Motor neuron (in vitro differentiated cells): Measurements from ENCODE around the gene RDX. TPM values are rescaled to one million over a fixed set of nuclear protein-coding genes. Genes with fewer than 3 reads are reported as not detected.
"Not testable (repeated sequence)": the region's sequence is repeated elsewhere in the genome, so short reads cannot be mapped to it uniquely, and the experiment has no call there.

Experiments
- ATAC-seq, 8 experiments: fragments of 200-7000 bp; cut with Tn5 transposase; replicated peaks in 6 of 8; 2 replicates each; pipeline ENCODE4 v1.8.0; 2021; ENCODE audit warnings: mild to moderate bottlenecking in 8 of 8, moderate library complexity in 8 of 8
- H3K27ac ChIP-seq, 2 donors: fragments of 250-450 bp; sonication (Bioruptor Pico); 2 replicates each; pipeline ENCODE4 v1.9.0; 2021; ENCODE audit warnings: antibody characterized with exemption in 2 of 2, mild to moderate bottlenecking in 2 of 2, moderate library complexity in 1 of 2
- H3K4me1 ChIP-seq, 2 donors: fragments of 250-450 bp; sonication (Bioruptor Pico); replicated peaks in 1 of 2; 2 replicates each; pipeline ENCODE4 v1.6.1; 2021; ENCODE audit warnings: antibody characterized with exemption in 2 of 2, mild to moderate bottlenecking in 2 of 2, moderate library complexity in 1 of 2
- H3K4me3 ChIP-seq, 5 donors: fragments of 250-450 bp; sonication (Bioruptor Pico); 2 replicates each; pipeline ENCODE4 v1.9.0; 2021; ENCODE audit warnings: antibody characterized with exemption in 5 of 5, mild to moderate bottlenecking in 5 of 5, moderate library complexity in 4 of 5
- WGBS, 10 experiments: fragments of 450-650 bp; shearing (Covaris generic); methylation state at CpG; one replicate each; pipeline ENCODE4 v1.0.0; 2022; 5-methylcytosine and 5-hydroxymethylcytosine counted together
- in situ Hi-C, 9 experiments: fragments of 400-800 bp; cut with MboI; loops; one replicate each; pipeline ENCODE4 v1.15.0; 2021; ENCODE audit warnings: low sequenced_read_pairs in 9 of 9, low pct_unique_long_range_greater_than_20kb in 2 of 9; ENCODE audit not compliant: unreplicated experiment in 9 of 9
- total RNA-seq, 8 experiments: library from RNA; unstranded; fragments of 300-600 nt; gene quantifications; 2 replicates each; pipeline versions ENCODE4 v1.2.3 to v1.2.4, GENCODE V29; 2022

The RDX gene
- total RNA-seq, 8 experiments from 2014 or later: 40.4 to 122 (median 52.9) TPM

GRCh38 chr11:110286298-110287040, 9.9 kb downstream of the RDX start:
- Histone ChIP-seq H3K27ac (no peak overlapping the region), H3K4me3 (no peak overlapping the region), H3K4me1 (peaks cover 0 to 8% of the 10 kb centered on the region in 2 donors)
- in situ Hi-C loops: no loop called here
- 40 to 100% (median 98%) methylated on average over 1 to 4 of the region's 4 CpGs for WGBS, 10 experiments
- no peak for ATAC-seq

GRCh38 chr11:110283862-110284261, 12.6 kb downstream of the RDX start:
- no peak overlapping the region for H3K4me3 ChIP-seq
- in situ Hi-C loops: no loop called here
- peaks cover 0 to 8% of the 10 kb centered on the region in 2 donors for H3K4me1 ChIP-seq
- H3K27ac ChIP-seq: no peak overlapping the region
- 74 to 100% (median 96%) methylated on average over 1 to 4 of the region's 4 CpGs for WGBS, 10 experiments
- ATAC-seq: no peak

GRCh38 chr11:110280595-110280994, 15.8 kb downstream of the RDX start:
- in situ Hi-C loops, H3K4me3 ChIP-seq, H3K27ac ChIP-seq, H3K4me1 ChIP-seq, ATAC-seq: not testable (repeated sequence)
- WGBS, 10 experiments: 89 to 100% (median 95%) methylated on average over 1 to 4 of the region's 4 CpGs; no CpG with 5 or more reads in 4 of the 10 experiments

GRCh38 chr11:110279881-110280280, 16.5 kb downstream of the RDX start:
- no peak overlapping the region for H3K4me3 ChIP-seq
- ATAC-seq: peak in 1 of 8 experiments; percentile 45
- in situ Hi-C loops: no loop called here
- H3K4me1 ChIP-seq: no peaks in the 10 kb centered on the region
- H3K27ac ChIP-seq: no peak overlapping the region

- no peak overlapping the region for H3K4me3 ChIP-seq
- no peak overlapping the region for H3K27ac ChIP-seq
- 60 to 100% (median 86%) methylated on average over 1 to 2 of the region's 2 CpGs; no CpG with 5 or more reads in 1 of the 10 experiments for WGBS, 10 experiments
- in situ Hi-C loops: no loop called here
- ATAC-seq: peak in 3 of 8 experiments; percentile 68 to 92 (median 92)
- no peaks in the 10 kb centered on the region for H3K4me1 ChIP-seq
Measured at GRCh38 chr11:110272919-110273318, 23.5 kb downstream of the RDX start.

- Histone ChIP-seq H3K4me1 (no peaks in the 10 kb centered on the region), H3K4me3 (no peak overlapping the region), H3K27ac (no peak overlapping the region)
- ATAC-seq: no peak
- 80 to 100% (median 95%) methylated on average over 1 to 7 of the region's 7 CpGs for WGBS, 10 experiments
- in situ Hi-C loops: no loop called here
Measured at GRCh38 chr11:110269996-110270395, 26.4 kb downstream of the RDX start.

- in situ Hi-C loops: no loop called here
- H3K4me3 ChIP-seq: no peak overlapping the region
- no peak overlapping the region for H3K27ac ChIP-seq
- no peak for ATAC-seq
- no peaks in the 10 kb centered on the region for H3K4me1 ChIP-seq
- WGBS, 10 experiments: 86 to 100% (median 100%) methylated on average over 1 of the region's 1 CpG; no CpG with 5 or more reads in 4 of the 10 experiments
Measured at GRCh38 chr11:110268441-110268840, 28.0 kb downstream of the RDX start.

- H3K27ac ChIP-seq: no peak overlapping the region
- ATAC-seq: no peak
- no peaks in the 10 kb centered on the region for H3K4me1 ChIP-seq
- in situ Hi-C loops: no loop called here
- 87 to 100% (median 97%) methylated on average over 1 to 6 of the region's 6 CpGs; no CpG with 5 or more reads in 2 of the 10 experiments for WGBS, 10 experiments
- no peak overlapping the region for H3K4me3 ChIP-seq
Measured at GRCh38 chr11:110262072-110262403, 34.4 kb downstream of the RDX start.

- H3K27ac ChIP-seq: no peak overlapping the region
- no peak for ATAC-seq
- no peaks in the 10 kb centered on the region for H3K4me1 ChIP-seq
- H3K4me3 ChIP-seq: no peak overlapping the region
- 82 to 100% (median 98%) methylated on average over 1 to 2 of the region's 2 CpGs for WGBS, 10 experiments
- in situ Hi-C loops: no loop called here
Measured at GRCh38 chr11:110261195-110262071, 35.0 kb downstream of the RDX start.

- WGBS, 10 experiments: 60 to 97% (median 90%) methylated on average over 2 to 3 of the region's 3 CpGs
- H3K27ac ChIP-seq: no peak overlapping the region
- H3K4me3 ChIP-seq: no peak overlapping the region
- H3K4me1 ChIP-seq: no peaks in the 10 kb centered on the region
- in situ Hi-C loops: no loop called here
- ATAC-seq: no peak
Measured at GRCh38 chr11:110253525-110253924, 42.9 kb downstream of the RDX start.

- in situ Hi-C loops: no loop called here
- WGBS, 10 experiments: 29 to 100% (median 100%) methylated on average over 1 of the region's 1 CpG; no CpG with 5 or more reads in 1 of the 10 experiments
- H3K4me3 ChIP-seq: no peak overlapping the region
- no peak overlapping the region for H3K27ac ChIP-seq
- peak in 3 of 8 experiments; percentile 66 to 69 (median 69) for ATAC-seq
- no peaks in the 10 kb centered on the region for H3K4me1 ChIP-seq
Measured at GRCh38 chr11:110251836-110252235, 44.6 kb downstream of the RDX start.

- WGBS, 10 experiments: 71 to 100% (median 100%) methylated on average over 1 to 2 of the region's 2 CpGs; no CpG with 5 or more reads in 3 of the 10 experiments
- Histone ChIP-seq H3K27ac (no peak overlapping the region), H3K4me1 (no peaks in the 10 kb centered on the region), H3K4me3 (no peak overlapping the region)
- in situ Hi-C loops: no loop called here
- ATAC-seq: no peak
Measured at GRCh38 chr11:110250168-110250567, 46.2 kb downstream of the RDX start.

GRCh38 chr11:110249766-110250165, 46.6 kb downstream of the RDX start:
- WGBS, 10 experiments: 85 to 100% (median 93%) methylated on average over 1 to 4 of the region's 5 CpGs; no CpG with 5 or more reads in 1 of the 10 experiments
- in situ Hi-C loops: no loop called here
- no peak for ATAC-seq
- Histone ChIP-seq H3K4me1 (no peaks in the 10 kb centered on the region), H3K4me3 (no peak overlapping the region), H3K27ac (no peak overlapping the region)
